GM12891 (cell line): Measurements from ENCODE around the gene TGOLN2.

ENCODE experiments used
- PAX5 ChIP-seq: IDR thresholded peaks from 2 replicates; pipeline ENCODE4 v1.6.1; 2011; ENCODE audit warnings: low read length, moderate library complexity, mild to moderate bottlenecking; ENCODE audit not compliant: insufficient read depth, severe bottlenecking
- POLR2A ChIP-seq: IDR thresholded peaks from 2 replicates; pipeline ENCODE4 v1.6.1; 2011; ENCODE audit warnings: low read depth, low read length, control low read depth
- POLR2AphosphoS5 ChIP-seq: IDR thresholded peaks from 2 replicates; pipeline ENCODE4 v1.6.1; 2011; ENCODE audit warnings: low read depth, low read length, control low read depth
- POU2F2 ChIP-seq: IDR thresholded peaks from 2 replicates; pipeline ENCODE4 v1.6.1; 2011; ENCODE audit warnings: low read depth, mild to moderate bottlenecking, control low read depth, low read length, moderate library complexity
- SPI1 ChIP-seq: IDR thresholded peaks from 2 replicates; pipeline ENCODE4 v1.6.1; 2011; ENCODE audit warnings: low read depth, low read length, control low read depth
- TAF1 ChIP-seq: IDR thresholded peaks from 2 replicates; pipeline ENCODE4 v1.6.1; 2011; ENCODE audit warnings: low read depth, low read length, control low read depth

- TF ChIP-seq POLR2A (no peak), POLR2AphosphoS5 (no peak), TAF1 (no peak), PAX5 (no peak), SPI1 (no peak), POU2F2 (no peak)
Observed at GRCh38 chr2:85327160-85327821, 498 bp downstream of the TGOLN2 start.
